DND-41 (cell line): ENCODE measurements around the gene GDPGP1.

Source experiments
- EZH2 ChIP-seq: IDR thresholded peaks from 3 replicates; pipeline ENCODE4 v1.6.1; 2012; ENCODE audit warnings: borderline replicate concordance, low read depth, mild to moderate bottlenecking, moderate library complexity, low read length, inconsistent platforms; ENCODE audit not compliant: severe bottlenecking
- TF ChIP-seq, protein P1 (sequence below): IDR thresholded peaks from 2 replicates; pipeline ENCODE4 v1.5.1; 2012; ENCODE audit warnings: borderline replicate concordance, low read length, moderate library complexity, mild to moderate bottlenecking; ENCODE audit not compliant: poor library complexity, severe bottlenecking; ENCODE audit errors: extremely low read depth

GRCh38 chr15:90232941-90233386, 1.0 kb upstream of the GDPGP1 start:
- TF ChIP-seq, protein P1, sequence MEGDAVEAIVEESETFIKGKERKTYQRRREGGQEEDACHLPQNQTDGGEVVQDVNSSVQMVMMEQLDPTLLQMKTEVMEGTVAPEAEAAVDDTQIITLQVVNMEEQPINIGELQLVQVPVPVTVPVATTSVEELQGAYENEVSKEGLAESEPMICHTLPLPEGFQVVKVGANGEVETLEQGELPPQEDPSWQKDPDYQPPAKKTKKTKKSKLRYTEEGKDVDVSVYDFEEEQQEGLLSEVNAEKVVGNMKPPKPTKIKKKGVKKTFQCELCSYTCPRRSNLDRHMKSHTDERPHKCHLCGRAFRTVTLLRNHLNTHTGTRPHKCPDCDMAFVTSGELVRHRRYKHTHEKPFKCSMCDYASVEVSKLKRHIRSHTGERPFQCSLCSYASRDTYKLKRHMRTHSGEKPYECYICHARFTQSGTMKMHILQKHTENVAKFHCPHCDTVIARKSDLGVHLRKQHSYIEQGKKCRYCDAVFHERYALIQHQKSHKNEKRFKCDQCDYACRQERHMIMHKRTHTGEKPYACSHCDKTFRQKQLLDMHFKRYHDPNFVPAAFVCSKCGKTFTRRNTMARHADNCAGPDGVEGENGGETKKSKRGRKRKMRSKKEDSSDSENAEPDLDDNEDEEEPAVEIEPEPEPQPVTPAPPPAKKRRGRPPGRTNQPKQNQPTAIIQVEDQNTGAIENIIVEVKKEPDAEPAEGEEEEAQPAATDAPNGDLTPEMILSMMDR, result no peak
- no peak for TF ChIP-seq EZH2
